IMR-90 (cell line): ENCODE data around the gene RTP5. TPM values are rescaled to one million over a fixed set of nuclear protein-coding genes. Genes with fewer than 3 reads are reported as not detected.

Experiments
- ATAC-seq: fragments of 200-7000 bp; cut with Tn5 transposase; 2 replicates; pipeline ENCODE4 v1.9.1; 2020; ENCODE audit warnings: low read depth, mild to moderate bottlenecking, moderate library complexity
- BruUV-seq: library from RNA; stranded (reverse); fragments of 400-500 nt; replicated peaks from 2 replicates; lab custom pipeline; 2021; lab: Mats Ljungman, UMichigan
- CTCF ChIA-PET: fragments of 300-600 bp; formaldehyde crosslinking; extraction: SDS; loops from one replicate; lab custom pipeline; 2021; ENCODE audit warnings: antibody characterized with exemption; lab: Yijun Ruan, JAX
- POLR2A ChIA-PET: fragments of 300-600 bp; sonication (Branson Sonifier 250); formaldehyde crosslinking; loops from one replicate; lab custom pipeline; 2022; ENCODE audit warnings: antibody characterized with exemption; ENCODE audit not compliant: unreplicated experiment; lab: Charles Lee
- DNase-seq: peaks from one replicate; pipeline ENCODE4 v3.0.0; 2013
- H2AFZ ChIP-seq: replicated peaks from 2 replicates; pipeline ENCODE3; 2013; ENCODE audit warnings: low read length, mild to moderate bottlenecking; ENCODE audit not compliant: poor library complexity
- H2AK5ac ChIP-seq: 2 replicates; pipeline ENCODE4 v1.6.1; 2013; ENCODE audit warnings: low read depth, low read length, inconsistent platforms
- H2AK9ac ChIP-seq: replicated peaks from 2 replicates; pipeline ENCODE3; 2013; ENCODE audit warnings: mild to moderate bottlenecking, low read depth, low read length, moderate library complexity; ENCODE audit not compliant: poor library complexity
- H2BK120ac ChIP-seq: 2 replicates; pipeline ENCODE4 v1.6.1; 2013; ENCODE audit warnings: low read depth, low read length, inconsistent platforms
- H2BK15ac ChIP-seq: 3 replicates; pipeline ENCODE4 v1.6.1; 2013; ENCODE audit warnings: low read depth, low read length, inconsistent platforms
- H2BK20ac ChIP-seq: 2 replicates; pipeline ENCODE4 v1.6.1; 2013; ENCODE audit warnings: low read depth, mild to moderate bottlenecking, inconsistent platforms, low read length, moderate library complexity
- H2BK5ac ChIP-seq: 2 replicates; pipeline ENCODE4 v1.6.1; 2013; ENCODE audit warnings: mild to moderate bottlenecking, low read depth, low read length, inconsistent platforms; ENCODE audit not compliant: poor library complexity, severe bottlenecking
- H3K14ac ChIP-seq: replicated peaks from 2 replicates; pipeline ENCODE4 v1.6.1; 2013; ENCODE audit warnings: low read depth, low read length, inconsistent platforms
- H3K18ac ChIP-seq: 2 replicates; pipeline ENCODE4 v1.6.1; 2013; ENCODE audit warnings: low read depth, low read length, control low read depth
- H3K23ac ChIP-seq: 2 replicates; pipeline ENCODE4 v1.6.1; 2013; ENCODE audit warnings: low read depth, low read length, inconsistent platforms
- H3K27ac ChIP-seq: 2 replicates; pipeline ENCODE4 v1.5.1; 2013; ENCODE audit warnings: mild to moderate bottlenecking, control low read depth, low read length; ENCODE audit not compliant: insufficient read depth
- H3K27me3 ChIP-seq: 2 replicates; pipeline ENCODE4 v1.6.1; 2013; ENCODE audit warnings: low read length; ENCODE audit not compliant: control insufficient read depth, insufficient read depth
- H3K36me3 ChIP-seq: 2 replicates; pipeline ENCODE4 v1.6.1; 2013; ENCODE audit warnings: low read length, mixed read lengths; ENCODE audit not compliant: control insufficient read depth, insufficient read depth
- H3K4ac ChIP-seq: 2 replicates; pipeline ENCODE4 v1.6.1; 2013; ENCODE audit warnings: low read depth, low read length, inconsistent platforms
- H3K4me1 ChIP-seq: 2 replicates; pipeline ENCODE4 v1.6.1; 2013; ENCODE audit warnings: low read length, mixed read lengths; ENCODE audit not compliant: control insufficient read depth, insufficient read depth
- H3K4me2 ChIP-seq: 2 replicates; pipeline ENCODE4 v1.6.1; 2013; ENCODE audit warnings: low read depth, mild to moderate bottlenecking, control low read depth, low read length, moderate library complexity
- H3K4me3 ChIP-seq: 2 replicates; pipeline ENCODE4 v1.5.1; 2013; ENCODE audit warnings: low read depth, mild to moderate bottlenecking, control low read depth, low read length, moderate library complexity; ENCODE audit not compliant: insufficient read depth
- H3K56ac ChIP-seq: 2 replicates; pipeline ENCODE4 v1.6.1; 2013; ENCODE audit warnings: low read length, inconsistent platforms; ENCODE audit not compliant: insufficient read depth; ENCODE audit errors: extremely low read depth
- H3K79me1 ChIP-seq, 2 experiments: 2 replicates each; pipeline ENCODE4 v1.6.1; 2013; ENCODE audit warnings: low read length in 2 of 2, inconsistent platforms in 1 of 2, low read depth in 1 of 2
- H3K9ac ChIP-seq: 2 replicates; pipeline ENCODE4 v1.6.1; 2013; ENCODE audit warnings: low read depth, low read length, control low read depth
- H3K9me1 ChIP-seq: 2 replicates; pipeline ENCODE4 v1.6.1; 2013; ENCODE audit warnings: low read length, inconsistent platforms; ENCODE audit not compliant: insufficient read depth
- H3K9me3 ChIP-seq: 2 replicates; pipeline ENCODE4 v1.6.1; 2013; ENCODE audit warnings: low read length; ENCODE audit not compliant: control insufficient read depth, insufficient read depth
- H4K20me1 ChIP-seq: 2 replicates; pipeline ENCODE4 v1.6.1; 2013; ENCODE audit warnings: low read length, inconsistent platforms; ENCODE audit not compliant: insufficient read depth
- H4K5ac ChIP-seq: 2 replicates; pipeline ENCODE4 v1.6.1; 2013; ENCODE audit warnings: mild to moderate bottlenecking, low read depth, low read length, control low read depth
- H4K8ac ChIP-seq, 2 experiments: 2 replicates each; pipeline ENCODE4 v1.6.1; 2013; ENCODE audit warnings: low read depth in 2 of 2, low read length in 2 of 2, control low read depth in 1 of 2, inconsistent platforms in 1 of 2
- H4K91ac ChIP-seq: 2 replicates; pipeline ENCODE4 v1.6.1; 2013; ENCODE audit warnings: low read depth, low read length, inconsistent platforms; ENCODE audit not compliant: insufficient read depth
- BHLHE40 ChIP-seq: fragments of 150-350 bp; IDR thresholded peaks from 2 replicates; pipeline ENCODE4 v1.6.1; 2016; ENCODE audit warnings: mild to moderate bottlenecking, low read depth, low read length
- CEBPB ChIP-seq: IDR thresholded peaks from 2 replicates; pipeline ENCODE4 v1.6.1; 2012; ENCODE audit warnings: low read depth, low read length, improper control_type of control experiment
- CHD1 ChIP-seq: IDR thresholded peaks from 2 replicates; pipeline ENCODE4 v1.6.1; 2012; ENCODE audit warnings: low read depth, low read length, improper control_type of control experiment
- FOS ChIP-seq: fragments of 150-350 bp; IDR thresholded peaks from 2 replicates; pipeline ENCODE4 v1.6.1; 2016; ENCODE audit warnings: low read depth, low read length
- MAFK ChIP-seq: IDR thresholded peaks from 2 replicates; pipeline ENCODE4 v1.6.1; 2012; ENCODE audit warnings: low read depth, low read length, improper control_type of control experiment
- MAZ ChIP-seq: IDR thresholded peaks from 2 replicates; pipeline ENCODE4 v1.6.1; 2012; ENCODE audit warnings: low read depth, mild to moderate bottlenecking, low read length, improper control_type of control experiment, moderate library complexity, borderline replicate concordance
- MXI1 ChIP-seq: IDR thresholded peaks from 2 replicates; pipeline ENCODE4 v1.6.1; 2012; ENCODE audit warnings: low read depth, mild to moderate bottlenecking, low read length, moderate library complexity, borderline replicate concordance
- NFE2L2 ChIP-seq: fragments of 150-350 bp; IDR thresholded peaks from 2 replicates; pipeline ENCODE4 v1.6.1; 2016; ENCODE audit warnings: low read depth, mild to moderate bottlenecking, low read length
- POLR2A ChIP-seq: IDR thresholded peaks from 2 replicates; pipeline ENCODE4 v1.6.1; 2012; ENCODE audit warnings: mild to moderate bottlenecking, low read depth, low read length
- RAD21 ChIP-seq: IDR thresholded peaks from 2 replicates; pipeline ENCODE4 v1.6.1; 2012; ENCODE audit warnings: low read length, improper control_type of control experiment
- RFX5 ChIP-seq: IDR thresholded peaks from 2 replicates; pipeline ENCODE4 v1.8.0; 2012; ENCODE audit warnings: low read depth, mild to moderate bottlenecking, low read length, moderate library complexity
- SMC3 ChIP-seq: fragments of 150-350 bp; IDR thresholded peaks from 2 replicates; pipeline ENCODE4 v1.6.1; 2016; ENCODE audit warnings: low read depth, mild to moderate bottlenecking, antibody characterized with exemption, low read length, moderate library complexity
- WGBS, 2 experiments: methylation state at CpG; one replicate each; pipeline versions ENCODE4 v1.1.5 to v1.1.7; 2013; ENCODE audit warnings: missing lambda C conversion rate in 2 of 2; ENCODE audit not compliant: insufficient read length in 1 of 2; ENCODE audit errors: extremely low coverage in 2 of 2; 5-methylcytosine and 5-hydroxymethylcytosine counted together
- dilution Hi-C: fragments of 300-500 bp; cut with HindIII; formaldehyde crosslinking; loops from one replicate; pipeline ENCODE4 v1.14.3; 2018; ENCODE audit warnings: low sequenced_read_pairs; ENCODE audit not compliant: unreplicated experiment
- in situ Hi-C: fragments of 300-500 bp; cut with MboI; formaldehyde crosslinking; loops from 3 replicates; pipeline ENCODE4 v1.14.3; 2019; ENCODE audit warnings: low sequenced_read_pairs, inconsistent platforms, mixed read lengths
- intact Hi-C: fragments of 100-400 bp; cut with micrococcal nuclease; formaldehyde crosslinking; loops from 2 replicates; pipeline ENCODE4 v1.10.0; 2022
- polyA plus RNA-seq, 3 experiments: library from polyadenylated mRNA; depleted of rRNA; stranded (reverse); fragments of >200 nt; gene quantifications; 2 replicates each; pipeline ENCODE4 v1.2.3, GENCODE V29; 2012; ENCODE audit warnings: low replicate concordance in 1 of 3
- total RNA-seq: library from RNA; depleted of rRNA; stranded (reverse); fragments of >200 nt; gene quantifications from 2 replicates; pipeline ENCODE4 v1.2.3, GENCODE V29; 2012
- TF ChIP-seq, protein P1 (sequence below): conservative IDR thresholded peaks from 2 replicates; pipeline ENCODE4 v1.5.1; 2012; ENCODE audit warnings: mild to moderate bottlenecking, low read depth, low read length, improper control_type of control experiment
- TF ChIP-seq, protein P2 (sequence below): fragments of 150-350 bp; IDR thresholded peaks from 2 replicates; pipeline ENCODE4 v1.6.1; 2017; ENCODE audit warnings: mild to moderate bottlenecking, antibody characterized with exemption, low read length, low read depth
- TF ChIP-seq, protein P3 (sequence below): fragments of 150-350 bp; IDR thresholded peaks from 2 replicates; pipeline ENCODE4 v1.6.1; 2016; ENCODE audit warnings: low read depth, mild to moderate bottlenecking, low read length, moderate library complexity, borderline replicate concordance

Gene RTP5
- total and polyA plus RNA-seq, 2 of the 4 experiments (the other 2 are of a cell fraction): not detected

DNA sequence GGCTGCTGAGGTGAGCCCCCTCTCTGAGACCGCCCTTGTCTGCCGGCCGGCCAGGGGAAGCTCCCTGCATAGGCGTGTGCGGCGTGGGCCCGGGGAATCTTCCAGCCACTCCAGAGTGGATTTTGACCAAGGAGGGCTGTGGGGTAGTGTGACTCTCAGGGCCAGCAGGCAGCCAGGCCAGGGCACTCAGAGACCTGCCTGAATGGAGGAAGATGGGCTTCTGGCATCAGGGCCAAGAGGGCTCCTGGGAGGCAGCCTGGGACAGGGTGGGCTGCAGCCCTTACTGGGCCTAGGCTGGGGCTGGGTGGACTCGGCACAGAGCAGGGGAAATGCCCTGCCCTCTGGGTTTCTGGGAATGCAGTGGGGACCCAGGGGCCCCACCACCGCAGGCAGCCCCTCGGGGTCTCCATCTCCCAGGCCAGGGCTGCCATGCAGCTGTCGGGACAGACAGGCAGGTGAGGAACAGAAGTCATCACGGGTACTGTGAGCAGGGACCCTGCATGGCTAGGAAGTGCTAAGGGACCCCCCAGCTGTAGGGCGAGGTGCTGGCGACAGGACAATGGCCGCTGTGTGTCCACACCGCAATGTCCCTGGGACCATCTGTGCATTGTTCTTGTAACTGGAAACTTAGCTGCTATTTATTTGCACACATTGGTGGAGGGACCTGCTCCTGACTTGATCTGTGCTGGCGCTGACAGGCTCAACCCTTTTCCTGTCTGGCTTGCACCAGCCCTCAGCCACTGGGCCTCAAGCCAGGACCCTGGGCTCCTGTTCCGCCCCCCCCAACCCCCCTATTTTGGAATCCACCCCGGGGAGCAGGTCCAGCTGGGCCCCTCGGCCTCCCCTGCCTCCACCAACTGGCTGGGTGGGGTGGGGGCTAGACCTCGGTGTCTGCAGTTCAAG lies 14.9 kb upstream of the RTP5 start:
- Histone ChIP-seq H4K5ac (no peak overlapping the region), H3K4me2 (no peak overlapping the region), H3K9ac (no peak overlapping the region), H3K9me1 (no peaks in the 10 kb centered on the region), H2BK20ac (no peak overlapping the region), H4K91ac (no peak overlapping the region), H3K4ac (no peak overlapping the region), H3K27ac (no peak overlapping the region), H3K23ac (no peak overlapping the region), H3K56ac (no peak overlapping the region), H3K36me3 (no peaks in the 10 kb centered on the region), H2BK5ac (no peak overlapping the region), H2AFZ (peak overlapping the region; percentile 69), H3K9me3 (no peaks in the 10 kb centered on the region), H3K27me3 (peaks cover 2% of the 10 kb centered on the region; the same call in 1 of the 2 replicates), H4K20me1 (no peaks in the 10 kb centered on the region), H3K79me1 (no peaks in the 10 kb centered on the region), H3K14ac (no peak overlapping the region), H3K4me3 (no peak overlapping the region), H3K18ac (no peak overlapping the region), H2AK5ac (no peak overlapping the region), H2BK15ac (no peak overlapping the region), H2AK9ac (peak overlapping the region; percentile 42), H4K8ac (no peak overlapping the region), H2BK120ac (no peak overlapping the region), H3K4me1 (peaks cover 3% of the 10 kb centered on the region)
- no peak for DNase-seq
- dilution Hi-C loops: no loop called here
- ChIA-PET CTCF (no interaction called here), POLR2A (no interaction called here)
- no TSS peak for BruUV-seq
- ATAC-seq: no peak
- intact Hi-C loops: no loop called here
- in situ Hi-C loops: no loop called here
- WGBS, 2 experiments: 77% methylated on average over 6 of the region's 21 CpGs; no CpG with 5 or more reads in 1 of the 2 experiments
- TF ChIP-seq MXI1: no peak
- no peak for TF ChIP-seq BHLHE40
- TF ChIP-seq MAZ: no peak
- TF ChIP-seq POLR2A: no peak
- TF ChIP-seq RFX5: no peak
- TF ChIP-seq, protein P1, sequence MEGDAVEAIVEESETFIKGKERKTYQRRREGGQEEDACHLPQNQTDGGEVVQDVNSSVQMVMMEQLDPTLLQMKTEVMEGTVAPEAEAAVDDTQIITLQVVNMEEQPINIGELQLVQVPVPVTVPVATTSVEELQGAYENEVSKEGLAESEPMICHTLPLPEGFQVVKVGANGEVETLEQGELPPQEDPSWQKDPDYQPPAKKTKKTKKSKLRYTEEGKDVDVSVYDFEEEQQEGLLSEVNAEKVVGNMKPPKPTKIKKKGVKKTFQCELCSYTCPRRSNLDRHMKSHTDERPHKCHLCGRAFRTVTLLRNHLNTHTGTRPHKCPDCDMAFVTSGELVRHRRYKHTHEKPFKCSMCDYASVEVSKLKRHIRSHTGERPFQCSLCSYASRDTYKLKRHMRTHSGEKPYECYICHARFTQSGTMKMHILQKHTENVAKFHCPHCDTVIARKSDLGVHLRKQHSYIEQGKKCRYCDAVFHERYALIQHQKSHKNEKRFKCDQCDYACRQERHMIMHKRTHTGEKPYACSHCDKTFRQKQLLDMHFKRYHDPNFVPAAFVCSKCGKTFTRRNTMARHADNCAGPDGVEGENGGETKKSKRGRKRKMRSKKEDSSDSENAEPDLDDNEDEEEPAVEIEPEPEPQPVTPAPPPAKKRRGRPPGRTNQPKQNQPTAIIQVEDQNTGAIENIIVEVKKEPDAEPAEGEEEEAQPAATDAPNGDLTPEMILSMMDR: no peak
- no peak for TF ChIP-seq MAFK
- TF ChIP-seq, protein P2, sequence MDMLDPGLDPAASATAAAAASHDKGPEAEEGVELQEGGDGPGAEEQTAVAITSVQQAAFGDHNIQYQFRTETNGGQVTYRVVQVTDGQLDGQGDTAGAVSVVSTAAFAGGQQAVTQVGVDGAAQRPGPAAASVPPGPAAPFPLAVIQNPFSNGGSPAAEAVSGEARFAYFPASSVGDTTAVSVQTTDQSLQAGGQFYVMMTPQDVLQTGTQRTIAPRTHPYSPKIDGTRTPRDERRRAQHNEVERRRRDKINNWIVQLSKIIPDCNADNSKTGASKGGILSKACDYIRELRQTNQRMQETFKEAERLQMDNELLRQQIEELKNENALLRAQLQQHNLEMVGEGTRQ: no peak
- TF ChIP-seq CHD1: no peak
- no peak for TF ChIP-seq RAD21
- no peak for TF ChIP-seq SMC3
- TF ChIP-seq CEBPB: no peak
- no peak for TF ChIP-seq FOS
- TF ChIP-seq NFE2L2: no peak
- TF ChIP-seq, protein P3, sequence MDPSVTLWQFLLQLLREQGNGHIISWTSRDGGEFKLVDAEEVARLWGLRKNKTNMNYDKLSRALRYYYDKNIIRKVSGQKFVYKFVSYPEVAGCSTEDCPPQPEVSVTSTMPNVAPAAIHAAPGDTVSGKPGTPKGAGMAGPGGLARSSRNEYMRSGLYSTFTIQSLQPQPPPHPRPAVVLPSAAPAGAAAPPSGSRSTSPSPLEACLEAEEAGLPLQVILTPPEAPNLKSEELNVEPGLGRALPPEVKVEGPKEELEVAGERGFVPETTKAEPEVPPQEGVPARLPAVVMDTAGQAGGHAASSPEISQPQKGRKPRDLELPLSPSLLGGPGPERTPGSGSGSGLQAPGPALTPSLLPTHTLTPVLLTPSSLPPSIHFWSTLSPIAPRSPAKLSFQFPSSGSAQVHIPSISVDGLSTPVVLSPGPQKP: no peak
